ENCODE results near the gene KMT2A. TPM values are rescaled to one million over a fixed set of nuclear protein-coding genes. Genes with fewer than 3 reads are reported as not detected.

The KMT2A gene
- total RNA-seq, 2 donors from 2014 or later, result 62.6 to 209 TPM

- ATAC-seq (no peak), DNase-seq (no peak)
- TF ChIP-seq CTCF (IDR thresholded peaks at IDR 0.05) (no peak), POLR2A (IDR thresholded peaks at IDR 0.05) (no peak)
- Histone ChIP-seq H3K9me3 (no peaks in the 10 kb centered on the region), H3K36me3 (replicated peaks in 1 of 2; ENCODE audit: insufficient read depth in 1 of 2, low read depth in 2 of 2) (no peaks in the 10 kb centered on the region), H3K27ac (no peak overlapping the region), H3K4me1 (peaks cover 56% of the 10 kb centered on the region), H3K4me3 (no peak overlapping the region), H3K27me3 (no peaks in the 10 kb centered on the region)
- intact Hi-C loops (cut with DNase I), result no loop called here
- WGBS, 2 donors, result 44 to 53% methylated on average over 7 of the region's 7 CpGs
Observed at GRCh38 chr11:118574636-118575035, 138.3 kb downstream of the KMT2A start.

Other genes starting within 250 kb of the KMT2A start
- gene JAML, start 211.5 kb upstream of the KMT2A start, total RNA-seq, result 1 to 10 TPM in 1 of 2 donors, under 1 TPM in 1; 0.99 to 4.9 TPM
- 1 to 10 TPM; 4.0 to 8.0 TPM for gene MPZL3, start 184.1 kb upstream of the KMT2A start, total RNA-seq
- 10 to 100 TPM; 19.7 to 48.5 TPM for gene MPZL2, start 172.2 kb upstream of the KMT2A start, total RNA-seq
- 1 to 10 TPM in 1 of 2 donors, under 1 TPM in 1; 0.99 to 3.1 TPM for gene CD3E, start 131.8 kb upstream of the KMT2A start, total RNA-seq
- 1 to 10 TPM in 1 of 2 donors, not detected in 1; 1.6 TPM for gene CD3D, start 93.8 kb upstream of the KMT2A start, total RNA-seq
- not detected for gene CD3G, start 92.1 kb upstream of the KMT2A start, total RNA-seq
- 10 to 100 TPM; 29.6 to 31.3 TPM for gene UBE4A, start 76.9 kb upstream of the KMT2A start, total RNA-seq
- 10 to 100 TPM; 45.2 to 91.3 TPM for gene ATP5MG, start 34.9 kb upstream of the KMT2A start, total RNA-seq
- not detected for gene TTC36, start 91.0 kb downstream of the KMT2A start, total RNA-seq
- gene TMEM25, start 94.7 kb downstream of the KMT2A start, total RNA-seq, result 10 to 100 TPM; 35.5 to 39.6 TPM
- gene IFT46, start 129.4 kb downstream of the KMT2A start, total RNA-seq, result 10 to 100 TPM; 17.1 to 24.6 TPM
- 10 to 100 TPM; 49.8 to 64.3 TPM for gene ARCN1, start 135.9 kb downstream of the KMT2A start, total RNA-seq
- gene PHLDB1, start 171.1 kb downstream of the KMT2A start, total RNA-seq, result 100 to 1,000 TPM in 1 of 2 donors, 10 to 100 TPM in 1; 71.9 to 166 TPM
- gene TREH, start 243.2 kb downstream of the KMT2A start, total RNA-seq, result 1 to 10 TPM in 1 of 2 donors, not detected in 1; 2.0 TPM